Activated CD8-positive, alpha-beta memory T cell treated with anti-CD3 and anti-CD28 coated beads for 4 hours (primary cell): ENCODE data around the gene ADAMTS17.

Experiments
- DNase-seq, 2 donors: peaks; one replicate each; pipeline ENCODE4 v3.0.0-alpha.2; 2020; ENCODE audit warnings: low read depth in 2 of 2

ADAMTS17 gene

DNA sequence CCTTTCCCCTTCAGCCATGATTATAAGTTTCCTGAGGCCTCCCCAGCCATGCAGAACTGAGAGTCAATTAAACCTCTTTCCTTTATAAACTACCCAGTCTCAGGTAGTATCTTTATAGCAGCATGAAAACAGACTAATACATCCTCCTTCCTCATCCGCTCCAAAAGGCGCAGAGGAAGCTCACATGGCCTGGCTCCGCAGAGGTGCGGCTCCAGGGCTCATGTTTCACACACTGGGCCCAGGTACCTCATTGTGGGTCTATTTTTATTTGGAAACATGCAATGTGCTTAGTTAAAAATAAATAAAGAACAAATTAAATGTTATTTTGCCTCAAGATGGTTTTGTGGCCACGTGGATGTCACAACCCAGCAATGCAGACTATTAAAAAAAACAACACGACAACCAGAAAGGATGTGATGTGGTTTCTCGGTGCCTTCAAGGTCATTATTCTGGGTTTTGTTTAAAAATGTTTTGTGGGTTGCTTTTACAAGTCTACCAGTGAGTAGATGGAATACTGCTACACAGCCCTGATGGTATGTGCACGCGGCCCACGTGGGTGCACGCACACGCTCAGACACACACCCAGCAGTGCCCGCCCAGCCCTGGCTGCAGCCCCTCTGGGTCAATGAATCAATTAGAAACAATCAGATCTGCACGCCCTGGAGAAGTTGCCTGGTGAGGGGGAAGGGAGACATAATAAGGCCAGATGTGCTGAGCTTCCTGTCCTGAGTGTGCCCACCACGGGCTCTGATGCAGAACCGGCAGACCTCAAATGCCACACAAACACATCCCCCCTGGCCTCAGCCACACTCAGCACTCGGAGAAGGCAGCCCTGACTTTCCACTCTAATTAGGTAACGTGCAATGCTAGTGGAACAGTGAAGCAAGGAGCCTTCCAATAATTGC lies 140.1 kb downstream of the ADAMTS17 start:
- no peak for DNase-seq

DNA sequence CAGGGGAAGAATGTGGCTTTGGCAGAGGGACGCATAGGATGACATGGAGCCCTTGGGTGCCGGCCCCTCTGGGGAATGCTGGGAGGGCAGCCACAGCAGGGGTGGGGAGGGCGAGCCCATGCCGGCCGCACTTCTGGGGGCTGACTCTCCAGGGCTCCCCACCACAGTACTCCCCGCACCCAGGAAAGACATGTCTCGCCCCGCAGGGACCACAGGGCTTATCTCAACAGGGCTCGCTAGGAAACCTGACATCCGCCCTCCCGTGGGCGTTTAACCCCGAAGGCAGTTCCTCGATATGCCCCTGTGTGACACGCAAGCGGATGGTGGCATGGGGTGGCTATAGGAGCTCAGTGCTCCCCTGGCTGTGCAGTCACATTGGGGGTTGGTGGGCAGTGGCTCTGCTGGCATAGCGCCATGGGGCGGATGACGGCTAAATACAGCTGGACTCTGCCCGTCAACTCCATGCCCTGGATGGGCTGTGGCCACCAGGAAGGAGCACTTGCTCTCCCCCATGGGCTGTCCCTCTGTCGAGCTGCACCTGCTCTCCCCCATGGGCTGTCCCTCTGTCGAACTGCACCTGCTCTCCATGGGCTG lies 141.4 kb downstream of the ADAMTS17 start:
- no peak for DNase-seq

DNA sequence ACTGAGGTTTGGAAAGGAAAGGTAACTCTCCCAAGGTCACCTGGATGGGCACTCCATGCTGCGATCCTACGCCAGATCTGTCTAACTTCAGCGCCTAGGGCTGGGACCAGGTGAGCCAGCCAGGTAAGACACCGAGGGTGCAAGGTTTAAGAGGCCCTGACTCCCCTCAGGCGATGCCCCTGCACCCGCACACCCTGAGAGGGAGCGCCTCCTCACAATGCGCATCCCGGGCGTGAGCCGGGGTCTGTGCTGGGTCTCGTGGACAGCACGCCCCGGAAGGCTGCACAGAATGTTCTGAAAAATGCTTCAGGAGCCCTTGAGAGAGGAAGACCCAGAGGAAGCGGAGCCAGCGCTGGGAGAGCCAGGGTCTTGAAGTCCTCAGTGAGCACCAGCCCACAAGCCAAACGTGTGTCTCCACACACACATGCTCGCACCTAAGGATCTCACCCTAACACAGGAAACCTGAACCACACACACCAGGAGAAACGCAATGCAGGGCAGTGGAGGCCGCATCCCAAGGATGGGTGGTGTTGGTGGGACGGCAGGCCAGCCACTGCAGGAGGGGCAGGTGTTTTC lies 142.0 kb downstream of the ADAMTS17 start:
- no peak for DNase-seq

DNA sequence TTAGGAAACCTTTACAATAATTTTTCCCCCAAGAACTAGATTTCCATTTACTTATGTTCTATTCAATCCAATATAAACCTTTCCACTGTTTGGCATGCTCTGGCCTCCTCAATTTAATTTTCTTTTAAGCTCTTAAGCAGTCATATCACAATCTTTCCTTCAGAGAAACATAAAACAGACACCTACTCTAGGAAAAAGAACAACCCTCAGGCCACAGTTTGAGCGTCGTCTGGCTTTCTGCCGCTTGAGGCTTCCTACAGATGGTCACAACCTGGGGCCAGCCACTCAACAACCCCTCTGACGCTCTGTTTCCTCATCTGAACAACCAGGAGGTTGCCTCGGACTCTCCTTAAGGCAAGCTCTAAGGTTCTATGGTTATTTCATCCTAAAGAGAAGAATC lies 143.3 kb downstream of the ADAMTS17 start:
- DNase-seq: no peak

DNA sequence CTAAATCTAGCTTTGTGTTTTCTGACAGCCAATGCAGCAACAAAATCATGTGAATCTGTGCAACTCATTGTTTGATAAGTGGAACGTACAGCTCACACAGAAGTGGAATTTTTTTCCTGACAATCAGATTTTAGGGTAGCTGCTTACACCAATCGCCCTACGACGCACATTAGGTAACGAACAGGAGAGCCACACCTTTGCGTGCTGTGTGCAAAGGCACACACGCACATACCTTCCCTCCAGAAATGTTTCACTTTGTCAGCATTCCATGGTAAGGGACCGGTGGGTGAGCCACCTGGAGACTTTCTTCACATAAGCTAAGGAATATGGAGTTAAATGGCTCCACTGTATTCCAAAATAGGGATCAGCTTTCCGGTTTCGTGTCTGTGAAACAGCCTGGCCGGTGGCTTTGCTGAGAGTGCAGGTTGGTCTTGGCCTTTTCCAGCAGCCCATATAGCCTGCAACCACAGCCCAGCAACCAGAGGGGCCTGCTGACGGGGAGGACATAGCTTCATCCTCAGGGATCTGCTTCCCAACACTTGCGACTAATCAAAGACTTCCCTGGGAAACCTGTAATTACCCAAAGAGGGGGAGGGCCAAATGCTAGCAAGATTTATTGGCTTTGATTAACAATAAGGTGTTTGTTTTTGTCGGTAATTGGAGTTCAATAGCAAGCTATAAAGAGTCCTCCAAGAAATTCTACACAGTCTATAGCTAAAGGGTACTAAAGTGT lies 145.3 kb downstream of the ADAMTS17 start:
- DNase-seq: no peak

DNA sequence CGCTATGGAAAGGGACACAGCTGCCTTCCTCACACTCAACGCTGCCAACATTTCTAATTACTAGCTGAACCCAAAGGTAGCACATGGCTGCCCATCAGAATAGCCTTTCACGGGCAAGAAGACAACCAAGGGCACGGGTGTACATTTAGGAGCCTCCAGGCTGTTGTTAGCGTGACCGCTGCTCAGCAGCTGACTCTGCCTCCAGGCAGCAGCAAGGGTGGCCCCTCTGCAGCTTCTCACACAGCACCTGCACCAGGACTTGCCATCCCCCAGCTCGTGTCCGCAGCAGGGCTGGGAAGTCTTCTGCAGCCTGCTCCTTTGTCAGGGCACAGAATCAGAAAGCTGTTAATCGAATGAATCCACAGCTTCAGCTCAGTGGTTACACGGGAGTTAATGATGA lies 146.8 kb downstream of the ADAMTS17 start:
- no peak for DNase-seq

DNA sequence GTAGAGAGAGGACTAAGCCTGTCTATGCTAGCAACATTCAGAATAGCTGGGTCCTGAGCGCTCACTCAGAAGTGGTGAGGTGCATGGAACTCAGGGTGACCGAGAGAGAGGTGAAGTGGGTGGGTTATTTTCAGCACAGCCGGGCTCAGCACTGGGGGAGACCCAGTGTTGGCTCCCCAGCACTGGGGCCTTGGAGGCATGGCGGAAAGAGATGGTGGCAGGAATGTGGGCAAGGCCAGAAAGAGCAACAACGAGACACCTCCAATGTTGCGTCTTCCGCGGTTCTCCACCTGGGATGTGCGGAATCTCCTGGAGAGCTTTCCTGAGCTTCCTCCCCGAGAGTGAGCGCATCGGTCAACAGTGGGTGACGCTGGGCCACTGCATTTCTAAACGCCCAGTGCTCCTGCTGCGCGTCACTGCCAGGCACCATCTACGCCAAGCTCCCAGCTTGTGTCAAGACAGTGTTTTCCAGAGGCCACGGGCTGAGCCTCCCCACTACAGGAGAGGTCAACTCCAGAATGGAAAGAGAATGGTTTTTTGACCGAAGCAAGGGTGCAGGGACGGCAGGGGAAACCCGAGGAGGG lies 148.4 kb downstream of the ADAMTS17 start:
- DNase-seq: no peak

DNA sequence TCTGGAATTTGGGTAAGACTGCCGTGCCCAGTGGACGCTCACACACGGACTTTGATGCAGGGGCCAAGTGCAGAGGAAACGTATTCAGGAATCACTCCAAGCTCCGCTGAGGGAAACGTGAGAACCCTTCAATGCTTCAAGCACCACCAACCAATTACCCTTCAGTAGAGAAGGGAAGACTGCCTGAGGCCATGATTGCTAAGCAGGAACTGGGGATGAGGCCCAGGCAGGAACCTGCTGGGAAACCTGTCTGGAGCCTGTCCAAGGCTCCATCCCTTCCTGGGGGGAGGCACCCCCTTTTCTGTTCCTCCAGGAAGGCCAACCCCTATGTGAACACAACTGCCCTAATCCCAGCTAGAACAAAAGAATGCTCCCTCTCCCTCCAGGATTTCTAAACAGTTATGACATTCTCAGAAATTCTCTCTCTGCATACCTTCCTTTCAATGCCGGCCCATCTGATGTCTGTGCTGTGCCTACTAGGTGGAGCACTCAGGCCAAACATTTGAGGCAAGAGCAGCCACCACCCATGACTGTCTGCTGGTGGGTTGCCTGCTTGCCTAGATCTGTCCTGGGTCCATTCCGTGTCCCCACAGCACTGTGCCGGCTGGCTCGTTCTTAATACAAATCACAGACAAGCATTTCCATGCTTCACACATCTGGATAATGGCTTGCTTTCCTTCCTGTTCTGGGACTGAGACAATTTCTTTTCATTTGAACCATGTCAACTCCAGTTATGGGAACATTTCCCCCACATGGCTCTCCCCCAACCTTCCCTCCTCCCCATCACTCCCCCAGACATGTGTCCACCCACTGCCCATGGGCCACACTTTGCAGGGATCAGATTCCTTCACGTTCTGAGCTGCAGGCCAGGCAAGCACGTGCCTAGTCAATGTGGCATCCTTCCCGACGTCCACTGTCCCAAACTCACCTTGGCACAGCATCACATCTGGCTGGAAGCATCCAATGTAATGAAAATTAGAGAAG lies 149.4 kb downstream of the ADAMTS17 start:
- DNase-seq: no peak

DNA sequence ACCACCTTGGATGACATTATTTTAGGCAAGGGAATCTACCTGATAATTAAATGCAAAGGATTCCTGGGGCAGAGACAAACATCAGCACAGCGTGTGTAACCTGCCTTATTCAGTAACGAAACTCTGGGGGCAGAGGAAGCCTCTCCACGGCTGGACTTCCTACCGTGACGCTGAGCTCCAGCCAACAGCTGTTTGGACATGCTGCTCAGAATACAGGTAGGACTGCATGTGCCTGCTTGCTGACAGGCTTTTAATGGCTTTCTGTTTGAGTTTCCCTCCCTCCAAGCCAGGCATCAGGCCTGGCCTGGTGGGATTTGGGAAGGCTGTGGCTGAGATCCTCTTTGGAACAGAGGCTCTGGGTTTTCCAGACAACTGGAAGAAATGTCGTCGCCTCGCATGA lies 150.6 kb downstream of the ADAMTS17 start:
- no peak for DNase-seq

DNA sequence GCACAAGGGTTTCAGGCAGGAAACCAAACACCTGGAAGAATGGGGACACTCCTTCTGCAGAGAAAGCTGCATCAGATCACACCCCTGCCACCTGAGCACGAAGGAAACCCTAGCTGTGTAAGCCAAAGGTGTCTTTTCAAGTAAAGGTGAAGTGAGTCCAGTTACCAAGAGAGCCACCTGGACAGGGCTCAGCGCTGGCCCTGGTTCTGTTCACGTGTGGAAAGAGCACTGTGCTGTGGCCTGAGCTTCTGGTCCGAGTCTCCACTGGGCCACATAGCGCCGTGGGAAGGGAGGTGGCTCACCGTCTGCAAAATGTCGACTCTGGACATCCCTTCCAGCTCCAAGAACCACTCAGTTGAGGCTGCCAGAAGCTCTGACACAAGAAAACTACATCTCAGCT lies 151.1 kb downstream of the ADAMTS17 start:
- DNase-seq: no peak

DNA sequence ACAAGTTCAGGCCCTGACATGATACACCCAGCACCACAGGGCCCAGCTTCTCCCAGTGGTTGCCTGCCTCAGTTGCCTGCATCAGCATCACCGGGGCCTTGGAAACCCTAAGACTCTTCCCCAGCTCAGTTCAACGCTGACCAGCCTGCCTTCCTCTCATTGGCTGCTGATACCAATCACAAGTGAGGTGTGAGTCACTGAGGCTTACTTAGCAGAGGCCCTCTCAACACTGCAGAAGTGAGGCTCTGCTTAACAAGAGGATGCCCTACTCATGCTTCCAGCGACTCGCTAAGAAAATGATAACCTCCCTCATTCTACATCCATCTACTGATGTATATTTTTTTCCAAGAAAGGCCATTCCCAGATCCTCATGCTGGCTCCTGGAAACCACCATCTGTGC lies 151.9 kb downstream of the ADAMTS17 start:
- no peak for DNase-seq

DNA sequence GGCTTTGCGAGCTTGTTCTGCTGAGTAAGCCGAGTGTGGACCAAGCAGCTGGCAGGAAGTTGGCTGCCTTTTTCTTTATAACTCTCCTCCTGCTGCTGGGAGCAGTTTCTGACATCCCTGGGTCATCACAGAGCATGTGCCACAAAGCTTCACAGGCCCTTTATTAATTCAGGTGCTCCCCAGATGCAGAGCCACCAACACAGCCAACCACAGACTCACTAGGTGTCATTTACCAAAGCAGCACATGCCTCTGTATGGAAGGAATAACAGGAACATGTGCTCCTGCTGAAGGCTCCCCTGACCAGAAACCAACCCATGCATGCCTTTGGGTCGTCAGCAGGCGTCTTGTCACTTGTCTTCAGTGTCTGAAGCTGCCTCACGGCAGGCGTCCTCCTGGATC lies 152.5 kb downstream of the ADAMTS17 start:
- DNase-seq: no peak

DNA sequence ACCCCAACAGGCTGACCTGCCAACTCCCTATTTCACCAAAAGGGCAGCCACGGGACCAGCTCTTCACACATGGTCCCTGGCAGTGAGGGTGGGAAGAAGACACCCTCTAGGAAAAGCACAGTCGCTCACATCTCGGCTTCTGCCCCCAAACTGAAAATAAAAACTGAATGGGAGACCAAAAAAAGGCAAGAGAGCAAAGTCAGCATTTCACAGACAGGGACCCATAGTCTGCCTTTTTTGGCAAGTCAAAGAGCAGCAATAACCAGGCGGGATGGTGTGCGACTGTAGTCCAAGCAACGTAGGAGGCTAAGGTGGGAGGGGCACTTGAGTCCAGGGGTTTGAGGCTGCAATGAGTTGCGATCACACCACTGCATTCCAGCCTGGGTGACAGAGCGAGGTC lies 154.1 kb downstream of the ADAMTS17 start:
- no peak for DNase-seq

DNA sequence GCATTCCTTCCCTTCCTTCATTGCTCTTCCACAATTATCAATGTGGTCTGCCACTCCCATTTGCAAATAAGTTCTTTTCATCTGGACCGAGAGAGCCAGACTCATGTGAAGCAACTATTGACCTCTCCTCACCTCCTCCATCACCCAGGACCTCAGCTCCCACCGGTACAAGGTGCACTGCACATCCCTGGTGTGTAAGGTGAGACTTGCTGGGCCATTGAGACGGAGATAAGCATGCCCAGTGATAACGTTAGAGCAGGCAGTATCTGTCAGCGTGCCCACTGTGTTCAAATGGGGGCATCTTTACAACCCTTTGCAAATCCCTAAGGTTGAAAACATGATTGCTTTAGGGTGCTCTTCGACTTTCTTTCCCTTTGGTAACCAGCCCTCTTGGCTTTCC lies 154.8 kb downstream of the ADAMTS17 start:
- no peak for DNase-seq

DNA sequence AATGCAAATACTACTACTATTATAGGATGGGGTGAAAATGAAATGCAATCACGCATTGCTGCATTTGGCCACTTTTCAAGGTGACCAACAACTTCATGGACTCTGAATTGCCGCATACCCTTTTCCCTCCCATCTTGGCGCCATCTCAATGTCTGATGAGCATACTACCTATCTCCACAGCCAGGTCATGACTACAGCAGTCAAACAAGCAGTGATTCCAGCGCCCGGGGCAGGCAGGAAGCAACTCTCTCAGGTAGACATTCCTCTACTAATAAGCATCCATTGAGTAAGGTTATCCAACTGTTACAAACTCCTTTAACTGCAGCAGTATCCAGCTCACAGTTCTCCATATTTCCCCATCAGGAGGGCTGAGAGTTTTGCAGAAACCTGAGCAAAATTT lies 155.4 kb downstream of the ADAMTS17 start:
- no peak for DNase-seq

DNA sequence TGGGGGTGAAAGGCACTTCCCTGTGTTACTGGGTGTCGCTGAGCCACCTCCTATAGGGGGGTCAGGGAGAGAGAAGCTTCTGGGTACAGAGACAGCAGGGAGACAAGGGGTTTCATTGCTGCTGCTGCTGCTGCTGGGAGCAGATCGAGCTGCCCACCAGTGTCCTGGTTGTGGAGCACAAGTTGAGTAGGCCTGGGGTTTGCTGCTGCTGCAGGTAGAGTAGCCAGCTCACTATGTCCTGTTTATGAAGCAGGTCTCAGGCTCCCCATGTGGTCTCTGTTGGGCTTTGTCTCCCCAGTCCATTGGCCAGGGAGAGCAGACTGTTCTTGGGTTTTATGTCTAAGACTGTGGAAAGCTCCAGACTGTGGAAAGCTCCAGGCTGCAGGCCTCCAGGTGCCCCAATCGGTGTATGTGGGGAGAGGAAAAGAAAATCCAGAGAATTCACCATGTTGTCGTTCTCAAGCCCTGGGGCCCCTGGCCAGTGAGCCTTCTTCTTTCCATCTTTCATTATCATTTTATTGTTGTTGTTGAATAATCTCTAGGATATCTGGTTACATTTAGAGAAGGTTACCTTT lies 157.8 kb downstream of the ADAMTS17 start:
- no peak for DNase-seq

DNA sequence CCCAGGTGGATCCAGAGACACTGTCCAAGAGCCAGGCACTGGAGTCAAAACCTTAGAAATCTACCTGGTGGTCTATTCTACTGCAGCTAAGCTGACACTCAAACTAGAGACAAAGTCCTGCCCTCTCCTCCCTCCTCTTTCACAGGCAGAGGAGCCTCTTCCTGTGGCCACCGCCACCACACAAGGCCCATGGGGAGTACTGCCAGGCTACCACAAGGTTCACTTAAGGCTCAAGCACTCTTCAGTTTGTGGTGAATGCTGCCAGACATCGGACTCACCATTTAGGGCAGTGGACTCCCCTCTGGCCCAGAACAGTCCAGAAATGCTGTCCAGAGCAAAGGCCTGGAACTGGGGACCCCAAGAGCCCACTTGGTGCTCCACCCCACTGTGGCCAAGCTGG lies 160.9 kb downstream of the ADAMTS17 start:
- no peak for DNase-seq

DNA sequence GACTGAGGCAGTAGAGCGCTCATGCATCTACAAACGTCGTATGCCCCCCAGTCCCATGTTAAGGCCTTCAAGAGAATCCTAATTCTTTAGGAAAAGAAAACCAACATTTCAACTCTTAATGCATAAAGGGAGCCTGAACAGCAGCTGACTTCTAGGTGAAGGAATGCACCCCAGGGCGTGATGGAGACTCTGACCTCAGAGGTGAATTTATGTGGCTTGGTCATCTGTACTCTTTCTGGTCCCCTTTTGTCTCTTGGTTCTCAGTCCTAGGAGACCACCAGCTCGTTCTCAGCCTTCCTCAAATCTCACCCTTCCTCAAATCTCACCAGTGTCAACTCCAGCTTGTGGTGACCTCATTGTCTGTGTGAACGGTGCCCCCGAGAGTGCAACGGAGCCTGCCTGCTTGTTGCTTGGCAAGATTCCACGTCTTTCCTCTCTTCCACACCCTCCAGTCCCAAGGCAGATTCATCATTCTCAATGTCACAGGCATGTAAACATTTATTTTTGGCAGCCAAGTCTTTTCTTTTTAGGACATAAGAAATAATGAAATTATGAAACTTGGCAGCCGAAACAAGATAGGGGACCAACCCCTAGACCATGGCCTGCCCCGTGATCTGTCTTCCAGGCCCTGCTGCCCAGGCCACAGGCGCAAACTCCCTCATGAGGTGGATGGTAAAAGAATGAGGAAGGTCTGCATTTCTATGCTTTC lies 166.2 kb downstream of the ADAMTS17 start:
- DNase-seq: no peak

DNA sequence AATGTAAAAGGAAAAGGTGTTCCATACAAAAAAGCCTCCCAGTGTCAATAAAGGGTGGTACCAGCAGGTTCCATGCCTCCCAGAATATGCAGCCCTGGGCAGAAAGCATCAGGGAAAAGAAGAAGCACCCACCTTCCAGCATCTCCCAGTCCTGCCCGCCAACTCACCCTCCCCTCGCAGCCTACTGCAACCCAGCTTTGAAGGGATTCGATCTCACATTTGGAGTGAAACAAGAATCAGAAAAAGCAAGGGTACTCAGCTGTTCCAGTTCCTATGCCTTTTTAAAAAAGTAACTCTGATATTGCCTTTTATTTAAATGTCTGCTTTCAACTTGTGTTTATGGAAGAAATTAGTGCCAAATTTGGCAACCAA lies 166.9 kb downstream of the ADAMTS17 start:
- DNase-seq: no peak
